NCI-H1694 treated with DMSO at 0.1 percent for 48 hours (cell line): ENCODE data around the gene MLLT6.

Experiments
- DNase-seq: peaks from one replicate; lab custom pipeline; 2025; lab: John Stamatoyannopoulos, UW

MLLT6 gene

GRCh38 chr17:38704606-38705522, at the start of gene MLLT6:
Gene MLLT6, plus strand, starts transcription at chr17:38705273. Its CDS starts 360 bp downstream, at chr17:38705633.
- DNase-seq, result peak; percentile 75

- DNase-seq, result no peak
Observed at GRCh38 chr17:38656959-38657823, 47.9 kb upstream of the MLLT6 start.

- DNase-seq, result no peak
Observed at GRCh38 chr17:38657824-38658740, 47.0 kb upstream of the MLLT6 start.

- DNase-seq, result no peak
Observed at GRCh38 chr17:38658741-38659345, 46.2 kb upstream of the MLLT6 start.

- DNase-seq, result no peak
Observed at GRCh38 chr17:38659415-38659814, 45.7 kb upstream of the MLLT6 start.

- DNase-seq, result no peak
Observed at GRCh38 chr17:38660097-38661025, 44.7 kb upstream of the MLLT6 start.

- peak; percentile 84 for DNase-seq
Observed at GRCh38 chr17:38663125-38663751, 41.8 kb upstream of the MLLT6 start.

GRCh38 chr17:38663964-38664644, 41.0 kb upstream of the MLLT6 start:
- DNase-seq, result no peak

GRCh38 chr17:38667099-38667786, 37.8 kb upstream of the MLLT6 start:
- DNase-seq, result peak; percentile 64

GRCh38 chr17:38667787-38668122, 37.3 kb upstream of the MLLT6 start:
- no peak for DNase-seq

- no peak for DNase-seq
Observed at GRCh38 chr17:38669520-38669919, 35.6 kb upstream of the MLLT6 start.

GRCh38 chr17:38671939-38672720, 32.9 kb upstream of the MLLT6 start:
- DNase-seq, result no peak

- no peak for DNase-seq
Observed at GRCh38 chr17:38672788-38673706, 32.0 kb upstream of the MLLT6 start.

- DNase-seq, result no peak
Observed at GRCh38 chr17:38673707-38674013, 31.4 kb upstream of the MLLT6 start.

- no peak for DNase-seq
Observed at GRCh38 chr17:38674014-38674748, 30.9 kb upstream of the MLLT6 start.
